Stimulated activated CD4-positive, alpha-beta T cell treated with anti-CD3 and anti-CD28 coated beads, TNF-alpha, amount 100 ng/mL, for 48 hours (primary cell): ENCODE data around the gene CDH13.

Experiments used
- DNase-seq, 3 donors: peaks; one replicate each; pipeline ENCODE4 v3.0.0-alpha.2; 2020; ENCODE audit warnings: low read depth in 3 of 3

The CDH13 gene

DNA sequence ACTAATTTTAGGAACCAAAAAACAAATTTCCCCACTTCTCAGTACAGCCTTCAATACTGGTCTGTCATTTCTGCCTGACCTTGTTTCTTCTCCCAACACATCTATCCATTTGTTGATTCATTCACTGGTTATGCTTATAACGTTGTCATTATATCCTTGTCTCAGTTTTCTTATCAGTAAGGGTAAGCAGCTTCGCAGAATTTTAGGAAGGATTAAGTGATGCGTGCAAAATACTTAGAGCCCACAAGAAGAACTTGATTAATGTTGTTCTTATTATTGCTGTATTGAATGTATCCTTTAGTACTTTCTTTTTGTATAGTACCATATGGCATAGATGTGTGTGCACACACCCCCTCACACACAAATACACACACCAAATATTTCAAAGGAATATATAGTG lies 777.5 kb downstream of the CDH13 start:
- no peak for DNase-seq

DNA sequence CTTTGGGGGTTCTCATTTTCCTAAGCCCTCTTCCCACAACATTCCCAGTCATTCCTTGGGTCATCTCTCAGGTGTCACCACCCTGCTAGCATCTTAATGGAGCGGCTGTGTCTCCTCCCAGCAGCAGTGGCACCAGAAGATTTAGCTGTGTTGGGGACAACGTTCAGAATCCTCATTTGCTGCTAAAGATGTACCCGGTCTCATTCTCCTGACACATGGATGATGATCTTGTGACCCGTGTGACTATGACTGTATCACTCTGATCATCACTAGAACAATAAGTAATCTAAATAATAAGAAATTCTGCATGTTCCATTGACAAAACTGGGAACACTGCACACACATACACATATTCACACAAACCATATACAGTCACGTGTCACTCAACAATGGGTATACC lies 781.2 kb downstream of the CDH13 start:
- DNase-seq = no peak

DNA sequence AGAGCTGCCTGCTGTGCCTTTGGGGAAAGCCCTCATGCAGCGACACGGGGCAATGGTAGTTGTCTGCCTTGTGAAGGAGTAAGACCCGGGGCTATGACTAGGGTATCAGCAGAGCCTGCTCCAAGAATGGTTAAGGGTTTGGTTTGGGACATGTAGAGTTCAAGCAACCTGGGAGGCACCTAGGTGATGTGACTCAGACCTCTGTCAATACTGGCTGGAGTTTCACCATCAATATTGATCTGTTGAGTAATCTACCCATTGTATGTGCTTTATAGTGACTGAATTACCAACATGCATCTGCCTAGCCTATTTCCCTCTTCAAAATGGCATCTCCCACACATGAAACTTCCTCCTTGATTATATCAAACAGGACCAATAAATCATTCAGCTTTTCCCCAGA lies 782.6 kb downstream of the CDH13 start:
- no peak for DNase-seq

DNA sequence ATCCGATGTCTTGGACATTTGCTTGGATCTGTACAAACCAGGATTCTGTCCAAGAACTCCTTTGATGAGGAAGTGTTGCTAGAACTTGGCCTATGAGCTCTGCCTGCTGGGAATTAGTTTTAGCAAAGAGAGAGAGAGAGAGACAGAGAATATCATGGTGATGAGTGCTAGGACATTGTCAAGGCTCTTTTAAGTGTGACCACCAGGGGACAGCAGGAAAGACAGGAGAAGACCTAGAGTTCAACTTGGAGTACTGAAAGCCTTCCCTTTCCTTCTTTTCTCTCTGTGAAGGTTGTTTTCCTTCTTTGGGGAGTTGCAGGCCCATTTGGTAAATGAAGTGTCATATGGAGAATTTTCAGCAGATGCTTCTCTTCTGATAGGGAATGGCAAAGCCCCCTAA lies 791.8 kb downstream of the CDH13 start:
- DNase-seq = no peak

DNA sequence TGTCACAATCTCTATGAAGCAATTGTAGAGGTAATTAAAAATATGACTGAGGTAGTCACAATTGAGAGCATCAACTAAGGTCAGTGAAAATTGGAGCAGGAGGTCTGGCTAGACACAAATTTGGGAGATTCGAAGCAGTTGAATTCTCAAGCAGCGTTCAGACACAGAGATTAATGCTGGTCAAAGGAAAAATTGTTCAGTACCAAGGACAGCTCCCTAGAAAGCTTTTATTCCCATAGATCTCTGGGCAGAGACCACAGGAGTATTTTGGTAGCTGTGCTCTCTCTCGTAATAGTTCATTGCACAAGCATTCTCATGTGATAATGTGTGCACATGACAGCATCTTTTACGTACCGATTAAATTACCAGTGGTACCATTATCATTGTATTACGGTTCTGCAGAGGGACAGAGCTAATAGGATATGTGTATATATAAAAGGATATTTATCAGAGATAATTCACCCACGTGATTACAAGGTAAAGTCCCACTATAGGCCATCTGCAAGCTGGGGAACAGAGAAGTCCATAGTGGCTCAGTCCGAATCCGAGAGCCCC lies 793.5 kb downstream of the CDH13 start:
- DNase-seq = no peak

DNA sequence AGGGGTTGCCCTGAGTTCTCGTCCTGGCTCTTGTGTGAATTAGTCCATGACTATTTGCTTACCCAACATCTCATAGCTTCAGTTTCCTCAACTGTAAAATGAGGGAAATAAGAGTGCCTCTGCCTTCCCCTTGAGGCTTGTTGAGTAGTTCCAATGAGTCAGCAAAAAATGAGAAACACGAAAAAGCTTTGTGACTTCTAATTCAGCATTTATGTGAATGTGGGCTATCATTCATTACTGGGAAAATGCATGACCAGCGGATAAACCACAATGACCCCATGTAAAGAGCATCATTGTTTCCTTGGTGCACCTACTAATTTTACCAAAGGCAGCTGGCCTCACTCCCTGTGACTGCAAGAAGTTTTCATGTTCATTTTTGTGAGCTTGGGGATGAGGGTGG lies 806.4 kb downstream of the CDH13 start:
- DNase-seq = no peak

DNA sequence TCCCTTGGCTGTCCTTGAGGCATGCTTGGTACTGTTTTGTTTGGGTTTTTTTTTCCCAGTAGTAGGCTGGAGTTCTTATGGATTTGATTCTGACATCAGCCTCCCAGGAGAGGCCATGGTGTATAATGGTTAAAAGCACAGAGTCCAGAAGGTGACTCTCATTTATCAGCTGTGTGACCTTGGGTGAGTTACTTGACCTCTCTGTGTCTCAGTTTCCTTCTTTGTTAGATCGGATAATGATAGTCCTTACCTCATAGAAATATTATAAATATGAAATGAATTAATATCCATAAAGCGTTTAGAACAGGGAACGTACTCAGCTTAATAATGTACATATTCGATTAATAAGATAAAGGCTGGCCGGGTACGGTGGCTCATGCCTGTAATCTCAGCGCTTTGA lies 810.3 kb downstream of the CDH13 start:
- DNase-seq = no peak

DNA sequence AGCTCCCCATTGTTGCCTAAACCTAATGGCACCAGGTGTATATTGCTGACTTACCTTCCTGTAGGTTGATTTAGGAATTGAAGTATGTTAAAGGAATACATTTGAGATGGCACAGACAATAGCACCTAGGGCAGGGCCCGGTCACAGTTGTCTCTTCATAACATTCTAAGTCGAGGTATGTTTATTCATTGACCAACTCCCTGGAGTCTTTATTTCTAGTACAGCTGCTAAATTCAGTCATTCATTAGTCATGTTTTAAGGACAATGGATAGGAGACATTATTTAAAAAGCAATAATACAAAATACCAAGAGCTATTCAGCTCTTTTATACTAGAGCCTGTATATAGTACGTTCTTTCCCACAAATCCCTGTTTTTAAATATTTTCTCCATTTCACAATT lies 811.6 kb downstream of the CDH13 start:
- DNase-seq = no peak

DNA sequence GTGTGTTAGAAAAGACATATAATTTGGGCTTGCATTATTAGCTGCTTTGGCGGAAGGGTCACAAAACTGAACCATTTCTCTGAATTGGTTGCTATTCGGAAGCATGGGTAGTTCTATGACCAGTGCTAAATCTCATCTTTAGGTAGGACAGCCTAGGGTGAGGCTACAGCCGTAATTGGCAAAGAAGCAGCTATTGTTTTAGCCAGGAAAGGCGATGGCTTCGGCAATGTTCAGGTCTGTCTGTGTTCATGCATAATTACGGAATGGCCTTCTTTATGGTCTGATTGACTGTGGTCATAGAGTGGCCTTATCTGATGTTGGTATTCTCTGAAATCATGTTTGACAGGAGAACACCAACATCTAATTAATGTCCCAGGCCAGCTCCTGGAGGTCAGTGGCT lies 812.6 kb downstream of the CDH13 start:
- DNase-seq = no peak

DNA sequence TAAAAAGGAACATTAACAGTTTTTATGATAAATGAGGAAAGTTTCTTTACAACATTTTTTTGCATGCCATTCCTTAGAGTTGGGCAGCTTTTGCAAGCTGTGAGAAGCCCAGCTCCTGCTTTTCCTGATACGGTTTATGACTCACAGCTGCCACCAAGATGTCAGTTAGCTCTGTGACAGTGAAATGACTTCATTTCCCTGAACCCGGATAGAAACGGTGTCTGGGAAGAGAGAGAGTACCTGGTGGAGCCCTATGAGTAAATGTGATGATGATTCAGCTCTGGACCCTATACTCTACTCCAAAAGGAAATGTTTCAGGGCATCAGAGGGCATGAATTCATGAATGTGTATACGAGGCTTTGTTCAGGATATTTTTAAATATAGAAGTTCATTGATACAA lies 814.7 kb downstream of the CDH13 start:
- DNase-seq = no peak

DNA sequence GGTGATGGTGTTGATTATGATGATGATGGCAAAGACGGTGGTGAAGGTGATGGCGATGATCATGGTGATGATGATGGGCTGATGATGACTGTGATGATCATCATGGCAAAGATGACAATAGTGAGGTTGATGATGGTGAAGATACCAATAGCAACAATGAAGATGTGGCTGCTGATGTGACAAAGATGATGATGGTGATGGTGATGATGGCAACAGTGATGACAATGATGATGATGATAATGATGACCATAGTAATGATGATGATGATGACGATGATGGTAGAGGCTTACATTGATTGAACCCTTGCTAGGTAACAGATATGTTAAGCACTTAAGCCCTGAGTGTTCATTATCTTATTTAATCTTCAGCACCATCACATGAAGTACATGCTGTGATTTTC lies 817.2 kb downstream of the CDH13 start:
- no peak for DNase-seq

DNA sequence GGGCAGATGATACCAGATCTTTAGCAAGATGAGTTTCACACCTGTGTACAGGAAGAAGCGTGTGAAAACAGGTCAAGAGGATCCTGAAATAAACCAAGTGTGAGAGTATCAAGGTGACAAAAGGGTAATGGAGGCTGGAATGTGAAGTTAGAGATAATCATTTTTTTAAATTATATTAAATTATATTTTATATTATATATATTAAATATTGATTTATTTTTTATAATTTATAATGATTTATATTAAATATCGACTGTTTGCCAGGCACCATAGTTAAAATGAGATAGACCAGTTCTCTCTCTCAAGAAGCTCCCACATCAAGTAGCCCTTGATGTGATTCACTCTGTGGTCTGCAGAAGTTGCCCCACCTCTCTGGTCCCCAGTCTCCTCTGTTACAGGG lies 820.8 kb downstream of the CDH13 start:
- no peak for DNase-seq

DNA sequence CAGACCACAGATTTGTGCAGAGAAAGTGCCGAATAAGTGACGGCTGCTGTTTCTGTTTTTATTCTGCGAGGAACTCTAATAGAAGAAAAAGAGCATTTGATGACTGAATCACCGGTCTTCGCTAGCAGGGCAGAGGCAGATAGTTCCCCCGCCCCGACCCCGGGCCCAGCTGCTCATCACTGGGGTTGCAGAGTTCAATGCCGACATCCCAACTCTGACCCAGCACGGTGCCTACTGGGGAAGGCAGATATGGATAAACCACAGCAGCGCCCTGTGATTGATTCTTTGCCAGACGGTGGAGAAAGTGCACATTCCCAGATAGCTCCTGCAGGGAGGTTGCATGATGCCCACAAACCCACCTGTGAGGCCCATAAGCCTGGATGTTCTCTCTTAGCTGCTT lies 823.1 kb downstream of the CDH13 start:
- DNase-seq = no peak

DNA sequence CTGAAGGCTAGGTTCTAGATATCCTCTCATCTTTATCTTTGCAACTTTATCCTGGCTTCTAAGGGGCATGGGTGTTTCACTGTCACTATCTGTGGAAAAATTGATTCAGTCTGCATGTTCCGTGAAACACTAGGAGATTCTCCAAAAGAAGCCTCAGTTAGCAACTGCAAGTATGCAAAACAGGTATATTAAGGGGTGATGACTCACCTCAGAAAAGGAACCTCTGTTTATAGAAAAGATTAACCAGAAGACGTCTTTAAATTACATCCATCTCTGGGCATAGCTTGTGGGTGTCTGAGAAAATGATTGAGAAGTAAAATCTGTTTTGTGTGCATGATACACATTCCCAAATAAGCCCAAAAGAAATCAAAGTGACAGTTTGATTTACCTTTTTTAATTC lies 827.2 kb downstream of the CDH13 start:
- no peak for DNase-seq

DNA sequence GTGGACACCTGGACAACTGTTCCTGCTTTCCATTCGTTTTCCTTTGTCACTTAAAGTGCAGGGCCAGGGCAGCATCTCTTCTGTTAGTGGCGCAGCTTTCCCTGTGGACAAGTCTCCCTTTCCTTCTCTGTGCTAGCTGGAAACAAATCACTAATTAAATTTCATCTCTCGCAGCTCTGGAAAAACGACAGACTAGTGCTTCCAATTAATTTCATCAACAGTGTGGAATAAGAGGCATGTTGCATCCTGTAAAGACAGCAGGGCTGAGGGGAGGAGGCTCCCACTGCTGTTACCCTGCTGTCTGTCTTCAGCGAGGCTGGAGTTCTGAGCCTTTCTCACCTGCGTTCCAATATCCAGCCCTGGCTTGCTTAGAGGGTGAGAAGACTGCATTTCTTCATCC lies 828.9 kb downstream of the CDH13 start:
- no peak for DNase-seq

DNA sequence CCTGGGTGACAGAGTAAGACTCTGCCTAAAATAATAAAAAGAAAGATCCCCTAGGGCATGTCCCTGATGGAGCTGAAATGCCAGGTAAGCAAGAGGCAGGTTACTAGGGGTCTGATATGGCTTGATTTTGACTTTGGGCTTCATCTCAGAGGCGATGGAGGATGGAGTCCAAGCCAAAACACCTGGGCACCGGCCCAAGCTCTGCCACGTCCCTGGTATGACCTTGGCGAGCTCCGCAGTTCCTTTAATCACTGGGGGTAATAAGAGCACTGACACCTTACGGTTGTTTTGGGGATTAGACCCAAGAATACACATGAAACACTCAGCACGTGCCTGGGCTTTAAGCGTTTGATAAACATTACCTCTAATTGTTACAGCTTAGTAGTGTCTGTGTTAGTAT lies 830.2 kb downstream of the CDH13 start:
- no peak for DNase-seq

DNA sequence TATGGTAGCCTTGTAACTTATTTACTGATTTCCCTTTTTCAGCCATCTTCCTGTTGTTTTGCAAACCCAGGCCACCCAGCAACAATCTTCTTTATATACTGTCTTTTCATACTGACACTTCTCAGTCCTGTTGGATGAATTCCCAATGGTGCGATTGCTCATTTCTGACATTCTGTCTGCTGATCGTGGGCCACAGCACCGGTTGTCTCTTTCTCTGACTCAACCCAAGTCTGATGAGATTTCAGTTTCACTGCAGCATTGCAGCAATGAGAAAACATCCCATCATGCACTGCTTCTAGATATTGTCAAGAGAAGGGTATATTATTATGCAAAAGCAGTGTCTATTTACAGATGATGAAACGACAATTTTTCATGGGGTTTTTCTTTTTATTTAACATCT lies 831.8 kb downstream of the CDH13 start:
- no peak for DNase-seq

DNA sequence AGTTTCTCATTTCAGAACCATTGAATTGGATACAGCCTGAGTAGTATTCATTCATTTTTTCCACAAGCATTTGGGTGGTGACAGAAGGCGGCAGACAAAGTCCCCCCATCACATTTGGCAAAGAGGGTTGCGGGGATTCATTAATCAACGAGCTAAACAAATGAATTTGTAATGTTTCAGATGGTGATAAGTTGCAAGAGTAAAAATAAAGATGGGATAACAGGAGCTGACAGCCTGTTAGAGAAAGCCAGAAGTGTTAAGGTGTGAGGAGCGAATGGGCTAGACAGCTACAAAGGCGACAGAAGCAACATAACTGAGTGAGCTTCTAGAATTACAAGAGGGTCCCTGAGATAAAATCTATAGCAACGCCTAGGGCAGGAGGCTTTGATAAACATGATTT lies 838.2 kb downstream of the CDH13 start:
- DNase-seq = no peak

DNA sequence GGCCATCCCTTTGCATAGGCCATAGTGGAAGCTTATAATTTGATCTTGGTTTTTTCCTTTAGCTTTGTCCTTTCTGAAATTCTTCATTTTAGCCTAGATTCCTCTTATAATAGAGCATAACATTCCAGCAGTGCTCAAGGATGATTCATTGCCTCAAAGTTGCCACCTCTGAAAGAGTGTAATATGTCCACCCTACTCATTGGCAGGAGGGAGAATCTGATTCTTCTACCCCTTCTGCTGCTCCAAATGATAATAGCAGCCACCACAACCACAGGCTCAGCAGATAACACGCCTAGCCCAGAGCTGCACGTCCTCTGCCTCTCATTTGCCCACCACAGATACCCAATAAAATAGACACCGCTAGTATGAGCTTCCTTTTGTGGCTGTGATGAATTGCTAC lies 843.6 kb downstream of the CDH13 start:
- DNase-seq = no peak

DNA sequence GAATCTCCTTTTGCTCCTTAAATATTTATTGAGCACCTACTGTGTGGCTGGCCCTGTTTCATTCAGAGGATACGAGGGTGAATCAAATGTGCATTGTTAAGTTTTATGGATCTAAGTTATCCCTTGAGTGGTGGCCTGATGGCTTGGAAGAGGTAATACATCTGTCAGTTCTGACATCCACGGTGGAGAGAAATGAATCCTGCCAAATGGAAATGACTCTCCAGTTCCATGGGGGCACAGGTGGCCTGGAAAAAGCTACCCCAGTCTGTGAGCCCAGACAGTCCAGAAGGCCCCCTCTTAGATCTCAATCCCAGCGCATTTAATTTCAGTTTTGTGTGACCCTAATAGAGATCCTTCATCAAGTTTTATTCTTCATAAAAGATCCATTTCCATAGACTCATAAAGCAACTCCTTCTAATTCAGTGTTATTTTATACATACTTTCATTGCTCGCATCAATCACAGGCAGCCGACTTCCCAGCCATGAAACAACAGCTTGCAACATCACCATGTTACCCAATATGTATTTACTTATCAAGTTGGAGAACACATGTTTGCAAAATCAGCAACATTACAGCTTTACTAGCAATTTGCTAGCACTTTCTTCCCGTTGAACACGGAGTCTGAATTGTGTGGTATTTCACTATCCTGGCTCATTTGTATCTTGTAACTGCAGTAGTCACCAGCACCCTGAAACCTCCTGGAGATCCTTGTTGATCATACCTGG lies 846.2 kb downstream of the CDH13 start:
- no peak for DNase-seq

DNA sequence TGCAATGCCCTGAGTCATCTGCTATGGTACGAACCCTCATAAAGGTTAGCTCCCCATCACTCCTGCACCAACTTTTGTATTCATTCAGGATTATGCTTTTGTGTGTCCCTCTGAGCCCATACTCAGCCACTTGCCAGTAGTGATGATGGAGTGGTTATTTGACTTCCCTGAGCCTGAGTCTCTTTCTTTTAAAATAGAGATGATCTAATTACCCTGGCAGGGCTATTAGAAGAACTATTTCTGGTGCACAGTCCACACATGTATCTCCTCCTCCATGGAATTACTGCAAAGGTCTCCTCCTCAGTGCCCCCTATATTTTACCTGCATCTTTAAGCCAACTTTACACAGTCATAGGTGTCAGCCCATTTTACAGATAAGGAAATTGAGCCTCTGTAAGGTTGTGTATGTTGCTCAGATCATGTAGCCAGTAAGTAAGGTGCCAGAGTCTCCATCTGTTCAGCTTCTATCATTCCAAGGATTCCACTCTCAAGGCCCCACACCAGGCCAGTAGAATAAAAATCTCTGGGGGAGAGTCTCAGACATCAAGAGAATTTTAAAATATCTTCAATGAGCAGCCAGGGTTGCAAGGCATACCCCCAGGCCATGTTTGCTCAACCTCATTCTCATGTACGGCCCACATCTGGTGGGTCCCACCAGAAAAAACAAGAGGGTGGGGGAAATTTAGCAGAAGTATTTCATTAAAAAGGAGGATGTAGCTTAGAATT lies 847.3 kb downstream of the CDH13 start:
- DNase-seq = no peak

DNA sequence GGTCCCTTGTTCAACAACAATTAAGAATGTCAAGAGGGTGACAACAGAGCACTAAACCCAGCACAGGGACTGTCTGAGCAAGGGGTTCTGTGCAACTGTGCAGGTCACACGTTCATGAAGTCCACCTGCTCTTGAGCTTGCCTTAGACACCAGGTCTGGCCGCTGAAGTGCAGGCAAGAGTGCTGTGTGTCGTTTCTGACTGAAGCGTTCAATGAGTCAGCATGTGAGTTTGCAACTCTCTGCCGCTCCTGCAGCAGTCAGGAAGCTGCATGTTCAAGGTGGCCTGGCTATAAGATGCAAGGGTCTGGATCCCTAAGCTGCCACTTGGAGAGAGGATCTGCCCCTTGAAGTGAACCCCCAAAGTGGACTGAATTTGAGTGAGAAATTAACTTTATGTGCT lies 848.3 kb downstream of the CDH13 start:
- DNase-seq = no peak

DNA sequence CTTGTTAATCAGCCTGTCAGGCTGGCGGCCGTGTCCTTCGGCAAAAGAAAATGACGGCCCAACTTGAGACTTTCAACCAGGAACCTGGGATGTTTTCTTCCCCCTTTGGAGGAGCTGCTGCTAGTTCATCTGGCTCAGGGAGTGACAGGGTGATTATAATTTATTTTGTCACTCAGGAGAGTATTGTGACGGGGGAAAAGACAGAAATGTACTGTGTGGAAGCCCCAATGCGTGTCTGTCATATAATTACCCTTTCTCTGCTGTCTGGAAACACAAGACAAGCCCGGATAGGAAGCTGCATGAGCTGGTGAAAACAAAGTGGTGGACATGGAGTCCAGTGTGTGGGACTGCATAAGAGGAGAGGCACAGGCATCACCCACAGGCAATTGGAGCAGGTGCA lies 854.8 kb downstream of the CDH13 start:
- no peak for DNase-seq
